Measurements from ENCODE around the gene ADAMTSL1.

DNA sequence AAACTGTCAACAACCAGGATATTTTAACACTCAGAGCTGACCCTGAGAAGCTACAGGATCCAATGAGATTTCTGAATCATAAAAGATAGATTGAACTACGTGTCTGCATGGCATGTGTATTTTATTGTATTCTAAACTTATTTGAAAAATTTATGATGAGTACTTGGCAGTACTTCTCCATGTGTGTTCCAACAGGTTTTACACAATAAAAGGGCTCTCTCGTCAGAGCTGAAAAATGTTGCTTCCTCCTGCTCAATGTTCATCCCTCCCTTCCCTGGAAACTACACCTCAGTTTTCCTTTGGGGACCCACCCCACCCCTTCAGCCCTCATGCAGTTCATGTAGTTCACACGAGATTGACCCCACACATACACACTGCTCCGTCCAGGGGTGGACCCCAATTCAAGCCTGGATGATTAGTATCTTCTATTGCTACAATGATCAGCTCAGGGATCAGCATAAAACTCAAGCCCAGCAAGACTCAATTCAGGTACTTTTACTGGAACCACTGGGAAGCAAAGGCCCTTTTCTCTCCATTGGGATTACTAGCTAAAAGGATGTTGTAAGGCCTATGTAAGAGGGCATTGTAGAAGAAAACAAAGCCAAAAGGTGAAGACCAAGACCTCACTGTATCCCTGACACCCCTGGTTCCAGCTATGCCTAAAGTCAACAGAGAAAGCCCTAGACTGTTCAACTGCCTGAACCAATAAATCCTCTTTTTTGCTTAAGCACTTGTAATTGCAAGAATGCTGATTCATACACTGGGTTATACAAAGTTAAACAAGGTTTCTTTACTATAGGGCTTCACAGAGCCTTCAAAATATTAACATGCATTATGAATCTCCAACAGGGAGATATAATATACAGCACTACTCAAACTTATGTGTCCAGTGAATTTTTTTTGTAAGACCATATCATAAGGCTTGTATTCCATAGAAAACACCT, 446.5 kb downstream of the ADAMTSL1 start:
- TF ChIP-seq POLR2A (IDR thresholded peaks at IDR 0.05), result no peak
- TF ChIP-seq, protein P1, sequence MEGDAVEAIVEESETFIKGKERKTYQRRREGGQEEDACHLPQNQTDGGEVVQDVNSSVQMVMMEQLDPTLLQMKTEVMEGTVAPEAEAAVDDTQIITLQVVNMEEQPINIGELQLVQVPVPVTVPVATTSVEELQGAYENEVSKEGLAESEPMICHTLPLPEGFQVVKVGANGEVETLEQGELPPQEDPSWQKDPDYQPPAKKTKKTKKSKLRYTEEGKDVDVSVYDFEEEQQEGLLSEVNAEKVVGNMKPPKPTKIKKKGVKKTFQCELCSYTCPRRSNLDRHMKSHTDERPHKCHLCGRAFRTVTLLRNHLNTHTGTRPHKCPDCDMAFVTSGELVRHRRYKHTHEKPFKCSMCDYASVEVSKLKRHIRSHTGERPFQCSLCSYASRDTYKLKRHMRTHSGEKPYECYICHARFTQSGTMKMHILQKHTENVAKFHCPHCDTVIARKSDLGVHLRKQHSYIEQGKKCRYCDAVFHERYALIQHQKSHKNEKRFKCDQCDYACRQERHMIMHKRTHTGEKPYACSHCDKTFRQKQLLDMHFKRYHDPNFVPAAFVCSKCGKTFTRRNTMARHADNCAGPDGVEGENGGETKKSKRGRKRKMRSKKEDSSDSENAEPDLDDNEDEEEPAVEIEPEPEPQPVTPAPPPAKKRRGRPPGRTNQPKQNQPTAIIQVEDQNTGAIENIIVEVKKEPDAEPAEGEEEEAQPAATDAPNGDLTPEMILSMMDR (IDR thresholded peaks at IDR 0.05), result no peak
